ENCODE data around the gene DTX2.
A peak's percentile ranks its signal among the peaks of the same experiment; 100 is the strongest.
"Not testable (repeated sequence)": the region's sequence is repeated elsewhere in the genome, so short reads cannot be mapped to it uniquely, and the experiment has no call there.

DTX2 gene

DNA sequence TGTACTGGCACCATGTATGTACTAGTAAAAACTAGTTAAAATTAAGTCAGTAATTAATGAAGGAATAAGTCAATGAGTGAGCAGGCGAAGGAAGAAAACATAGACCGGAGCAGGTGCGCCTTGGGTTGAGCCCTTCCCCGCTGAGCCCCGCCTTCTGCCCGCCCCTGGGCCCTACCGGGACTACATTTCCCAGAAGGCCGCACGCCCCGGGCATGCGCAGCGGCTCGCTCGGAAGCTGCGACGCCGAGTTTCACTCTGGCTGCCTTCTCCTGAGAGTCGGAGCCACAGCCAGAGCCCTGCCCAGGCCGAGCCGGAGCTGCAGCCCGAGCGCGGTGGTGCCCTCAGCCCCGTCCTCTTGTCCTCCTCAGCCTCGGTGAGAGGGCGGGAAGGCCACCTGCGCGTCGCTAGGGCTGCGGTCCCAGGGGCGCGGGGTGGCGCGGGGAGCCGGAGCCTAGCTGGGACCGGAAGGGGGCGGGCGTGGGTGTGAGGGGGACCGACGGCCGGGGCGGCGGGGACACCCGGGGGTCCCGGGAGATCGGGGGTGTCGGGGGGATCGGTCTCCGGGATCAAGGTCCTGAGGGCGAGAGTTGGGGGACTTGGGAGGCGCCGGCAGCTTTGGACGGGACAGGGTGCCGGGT, at the start of gene DTX2:
TSS of gene DTX2 (plus strand) at position 246 of the 638 bp plus-strand sequence. CDS start 18,801 bp downstream, outside the sequence.
- H4K20me1 ChIP-seq, H3K9me3 ChIP-seq, H3K9ac ChIP-seq, H3K36me3 ChIP-seq, H3K27me3 ChIP-seq, H3K4me2 ChIP-seq, H3K4me1 ChIP-seq, H3K27ac ChIP-seq: not testable (repeated sequence)
- H3K4me3 ChIP-seq, result peak within 1 kb of the TSS; percentile 62

DNA sequence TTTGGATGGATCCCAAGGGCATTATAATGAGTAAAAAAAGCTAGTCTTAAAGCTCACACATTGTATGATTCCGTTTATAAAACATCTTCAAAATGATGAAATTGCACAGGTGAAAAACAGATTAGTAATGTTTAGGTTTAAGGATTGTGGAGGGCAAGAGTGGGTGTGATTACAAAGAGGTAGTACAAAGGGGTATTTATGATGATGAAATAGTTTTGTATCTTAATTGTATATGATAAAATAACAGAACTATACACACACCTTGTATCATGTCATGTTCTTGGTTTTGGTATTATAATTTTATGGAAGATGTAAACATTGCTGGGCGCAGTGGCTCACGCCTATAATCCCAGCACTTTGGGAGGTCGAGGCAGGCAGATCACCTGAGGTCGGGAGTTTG, 49.3 kb upstream of the DTX2 start:
- H3K27me3 ChIP-seq, result no peaks in the 10 kb centered on the region
- H3K27ac ChIP-seq, result no peak overlapping the region
- H3K4me3 ChIP-seq, result no peak overlapping the region
- TF ChIP-seq Cebpa-rat (IDR thresholded peaks at IDR 0.05), result no peak
- H3K9ac ChIP-seq, result no peak overlapping the region
- H3K4me2 ChIP-seq, result no peak overlapping the region
- H3K36me3 ChIP-seq, result no peaks in the 10 kb centered on the region
- H3K9me3 ChIP-seq, result no peaks in the 10 kb centered on the region
- 0 out of 2 replicates have a peak, but pooled peaks cover 5% of the 10 kb centered on the region for H3K4me1 ChIP-seq
- H4K20me1 ChIP-seq, result no peaks in the 10 kb centered on the region

DNA sequence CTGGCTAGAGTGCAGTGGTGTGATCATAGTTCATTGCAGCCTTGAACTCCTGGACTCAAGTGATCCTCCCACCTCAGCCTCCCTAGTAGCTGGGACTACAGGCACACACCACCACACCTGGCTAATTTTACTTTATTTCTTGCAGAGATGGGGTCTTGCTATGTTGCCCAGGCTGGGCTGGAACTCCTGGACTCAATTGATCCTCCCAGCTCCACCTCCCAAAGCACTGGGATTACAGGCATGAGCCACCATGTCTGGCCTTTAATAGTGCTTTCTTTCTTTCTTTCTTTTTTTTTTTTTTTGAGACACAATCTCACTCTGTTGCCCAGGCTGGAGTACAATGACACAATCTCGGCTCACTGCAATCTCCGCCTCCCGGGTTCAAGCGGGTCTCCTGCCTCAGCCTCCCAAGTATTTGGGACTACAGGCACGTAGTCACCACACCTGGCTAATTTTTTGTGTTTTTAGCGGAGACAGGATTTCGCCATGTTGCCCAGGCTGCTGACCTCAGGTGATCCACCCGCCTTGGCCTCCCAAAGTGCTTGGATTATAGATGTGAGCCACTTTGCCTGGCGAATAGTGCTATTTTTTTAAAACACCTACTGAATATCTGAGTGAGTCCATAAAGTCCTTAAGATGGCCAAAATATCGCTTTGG, 43.7 kb upstream of the DTX2 start:
- H3K9me3 ChIP-seq, H3K4me2 ChIP-seq, H4K20me1 ChIP-seq, H3K4me1 ChIP-seq, H3K27me3 ChIP-seq, H3K4me3 ChIP-seq, H3K36me3 ChIP-seq, H3K9ac ChIP-seq, H3K27ac ChIP-seq: not testable (repeated sequence)

DNA sequence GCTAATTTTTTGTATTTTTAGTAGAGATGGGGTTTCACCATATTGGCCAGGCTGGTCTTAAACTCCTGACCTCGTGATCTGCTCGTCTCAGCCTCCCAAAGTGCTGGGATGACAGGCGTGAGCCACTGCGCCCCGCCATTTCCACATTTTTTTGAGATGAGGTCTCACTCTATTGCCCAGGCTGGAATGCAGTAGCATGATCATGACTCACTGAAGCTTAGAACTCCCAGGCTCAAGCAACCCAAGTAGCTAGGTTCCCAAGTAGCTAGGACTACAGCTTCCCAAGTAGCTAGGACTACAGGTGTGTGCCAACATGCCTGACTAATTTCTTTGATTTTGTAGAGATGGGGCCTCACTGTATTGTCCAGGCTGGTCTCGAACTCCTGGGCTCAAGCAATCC, 40.4 kb upstream of the DTX2 start:
- not testable (repeated sequence) for H3K27ac ChIP-seq, H3K9me3 ChIP-seq, H3K36me3 ChIP-seq, H3K4me2 ChIP-seq, H3K4me3 ChIP-seq, H3K27me3 ChIP-seq, H3K9ac ChIP-seq, H4K20me1 ChIP-seq
- peaks cover 11% of the 10 kb centered on the region for H3K4me1 ChIP-seq

DNA sequence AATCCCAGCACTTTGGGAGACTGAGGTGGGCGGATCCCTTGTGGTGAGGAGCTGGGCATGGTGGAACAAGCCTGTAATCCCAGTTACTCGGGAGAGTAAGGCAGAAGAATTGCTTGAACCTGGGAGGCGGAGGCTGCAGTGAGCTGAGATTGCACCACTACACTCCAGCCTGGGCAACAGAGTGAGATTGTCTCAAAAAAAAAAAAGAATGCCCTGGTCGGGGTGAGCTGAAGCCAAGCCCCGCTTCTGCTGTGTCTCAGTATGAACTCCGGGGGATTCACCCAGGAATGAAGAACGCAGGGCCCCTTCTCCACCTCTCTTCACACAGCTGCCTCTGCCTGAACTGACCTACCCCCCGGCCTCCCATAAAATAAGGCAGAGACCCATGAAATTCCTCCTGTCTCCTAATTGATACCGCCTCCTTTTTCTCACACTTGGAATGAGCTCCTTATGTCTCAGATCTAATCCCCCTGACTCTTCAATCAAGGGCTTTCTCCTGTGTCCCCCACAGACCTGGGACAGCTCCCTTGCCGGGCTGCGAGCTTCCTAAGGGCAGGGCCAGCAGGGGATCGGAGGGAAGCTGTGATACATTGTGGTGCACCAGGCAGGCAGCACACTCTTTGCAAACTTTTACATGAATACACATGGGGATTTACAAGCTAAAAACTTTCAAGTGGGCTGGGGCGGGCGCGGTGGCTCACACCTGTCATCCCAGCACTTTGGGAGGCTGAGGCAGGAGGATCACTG, 37.7 kb upstream of the DTX2 start:
- H3K27ac ChIP-seq, result no peak overlapping the region
- H3K36me3 ChIP-seq, result no peaks in the 10 kb centered on the region
- no peak overlapping the region for H3K9ac ChIP-seq
- H3K9me3 ChIP-seq, result no peaks in the 10 kb centered on the region
- no peak for TF ChIP-seq Cebpa-rat (IDR thresholded peaks at IDR 0.05)
- no peaks in the 10 kb centered on the region for H3K27me3 ChIP-seq
- peaks cover 11% of the 10 kb centered on the region for H3K4me1 ChIP-seq
- H3K4me2 ChIP-seq, result no peak overlapping the region
- no peak overlapping the region for H3K4me3 ChIP-seq
- no peaks in the 10 kb centered on the region for H4K20me1 ChIP-seq

DNA sequence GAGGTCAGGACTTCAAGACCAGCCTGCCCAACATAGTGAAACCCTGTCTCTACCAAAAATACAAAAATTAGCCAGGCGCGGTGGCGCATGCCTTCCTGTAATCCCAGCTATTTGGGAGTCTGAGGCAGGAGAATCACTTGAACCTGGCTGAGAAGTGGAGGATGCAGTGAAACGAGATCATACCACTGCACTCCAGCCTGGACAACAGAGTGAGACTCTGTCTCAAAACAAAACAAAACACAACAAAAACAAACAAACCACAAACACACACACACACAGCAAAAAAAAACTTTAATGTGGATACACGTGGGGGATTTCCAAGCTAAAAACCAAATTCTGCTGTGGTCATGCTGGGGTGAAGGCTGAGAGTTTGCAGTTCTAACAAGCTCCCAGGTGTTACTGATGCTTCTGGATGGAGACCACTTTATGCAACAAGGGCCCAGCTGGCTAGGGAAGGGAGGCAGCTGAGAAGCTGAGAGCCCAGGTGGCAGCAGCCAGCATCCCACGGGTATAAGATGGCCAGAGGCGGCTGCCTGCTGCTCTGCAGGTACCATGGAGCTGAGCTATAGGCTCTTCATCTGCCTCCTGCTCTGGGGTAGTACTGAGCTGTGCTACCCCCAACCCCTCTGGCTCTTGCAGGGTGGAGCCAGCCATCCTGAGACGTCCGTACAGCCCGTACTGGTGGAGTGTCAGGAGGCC, 36.9 kb upstream of the DTX2 start, which contains the start of gene ZP3:
TSS of gene ZP3 (plus strand) at position 538 of the 699 bp plus-strand sequence. CDS start at position 553, 15 bp downstream.
- Histone ChIP-seq H4K20me1 (no peaks in the 10 kb centered on the region), H3K4me3 (no peak within 1 kb of the TSS), H3K27ac (no peak within 1 kb of the TSS), H3K4me2 (peak within 1 kb of the TSS; percentile 9; the same call in 1 of the 2 replicates), H3K4me1 (peaks cover 11% of the 10 kb centered on the region), H3K27me3 (no peaks in the 10 kb centered on the region), H3K9ac (no peak within 1 kb of the TSS), H3K36me3 (no peaks in the 10 kb centered on the region), H3K9me3 (no peaks in the 10 kb centered on the region)
- TF ChIP-seq Cebpa-rat (IDR thresholded peaks at IDR 0.05), result no peak

DNA sequence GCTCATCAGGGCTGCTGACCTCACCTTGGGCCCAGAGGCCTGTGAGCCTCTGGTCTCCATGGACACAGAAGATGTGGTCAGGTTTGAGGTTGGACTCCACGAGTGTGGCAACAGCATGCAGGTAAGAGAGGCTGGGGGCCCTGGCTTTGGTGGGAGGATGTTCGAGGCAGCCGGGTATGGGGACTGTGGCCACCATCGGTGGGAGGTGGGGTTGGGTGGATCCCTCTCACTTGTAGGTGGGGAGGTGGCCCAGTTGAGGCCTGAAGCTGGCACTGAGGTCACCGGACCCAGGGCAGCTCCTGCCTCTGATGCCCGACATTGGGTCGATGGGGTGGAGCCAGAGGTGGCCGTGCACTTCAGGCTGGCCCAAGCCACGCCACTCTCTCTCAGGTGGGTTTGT, 36.4 kb upstream of the DTX2 start:
- Histone ChIP-seq H3K36me3 (no peaks in the 10 kb centered on the region), H3K9me3 (no peaks in the 10 kb centered on the region), H4K20me1 (no peaks in the 10 kb centered on the region), H3K4me1 (peaks cover 11% of the 10 kb centered on the region), H3K4me3 (no peak overlapping the region), H3K27me3 (no peaks in the 10 kb centered on the region), H3K27ac (no peak overlapping the region), H3K9ac (no peak overlapping the region), H3K4me2 (peak overlapping the region; percentile 9; the same call in 1 of the 2 replicates)
- no peak for TF ChIP-seq Cebpa-rat (IDR thresholded peaks at IDR 0.05)

DNA sequence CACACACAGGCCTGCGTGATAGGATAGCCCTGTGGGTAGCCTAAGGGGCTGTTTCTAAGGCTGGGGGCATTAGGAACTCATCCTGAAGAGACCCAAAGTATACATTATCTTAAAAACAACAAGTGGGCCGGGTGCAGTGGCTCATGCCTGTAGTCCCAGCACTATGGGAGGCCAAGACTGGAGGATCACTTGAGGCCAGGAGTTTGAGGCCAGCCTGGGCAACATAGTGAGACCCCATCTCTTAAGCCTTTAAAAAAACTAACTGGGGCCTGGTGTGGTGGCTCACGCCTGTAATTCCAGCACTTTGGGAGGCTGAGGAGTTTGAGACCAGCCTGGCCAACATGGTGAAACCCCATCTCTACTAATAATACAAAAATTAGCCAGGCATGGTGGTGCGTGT, 36.0 kb upstream of the DTX2 start:
- not testable (repeated sequence) for H3K4me2 ChIP-seq, H3K36me3 ChIP-seq, H3K9ac ChIP-seq, H3K4me3 ChIP-seq, H4K20me1 ChIP-seq, H3K27ac ChIP-seq, H3K27me3 ChIP-seq, H3K9me3 ChIP-seq
- H3K4me1 ChIP-seq, result peaks cover 11% of the 10 kb centered on the region

DNA sequence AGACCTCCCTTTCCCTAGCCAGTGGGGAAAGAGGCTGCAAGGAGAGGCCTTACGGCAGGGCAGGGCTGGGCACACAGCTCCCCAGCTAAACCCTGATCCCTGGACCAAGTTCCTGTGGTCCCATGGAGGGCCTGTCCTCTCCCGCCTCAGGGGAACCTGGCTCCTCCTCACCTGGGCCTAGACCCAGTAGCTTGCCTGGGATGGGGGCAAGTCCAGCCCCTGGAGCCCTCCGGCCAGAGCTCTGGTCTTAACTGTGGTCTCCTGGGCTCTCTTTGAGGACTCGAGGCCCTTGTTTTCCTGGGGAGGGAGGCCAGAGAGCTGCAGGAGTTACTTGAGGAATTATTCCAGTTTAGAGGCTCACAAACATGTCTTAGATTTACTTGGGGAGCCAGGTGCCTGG, 35.3 kb upstream of the DTX2 start:
- no peaks in the 10 kb centered on the region for H4K20me1 ChIP-seq
- H3K36me3 ChIP-seq, result no peaks in the 10 kb centered on the region
- H3K4me2 ChIP-seq, result no peak overlapping the region
- peaks cover 11% of the 10 kb centered on the region for H3K4me1 ChIP-seq
- H3K9me3 ChIP-seq, result no peaks in the 10 kb centered on the region
- H3K4me3 ChIP-seq, result no peak overlapping the region
- no peak for TF ChIP-seq Cebpa-rat (IDR thresholded peaks at IDR 0.05)
- H3K27ac ChIP-seq, result no peak overlapping the region
- no peak overlapping the region for H3K9ac ChIP-seq
- H3K27me3 ChIP-seq, result no peaks in the 10 kb centered on the region

DNA sequence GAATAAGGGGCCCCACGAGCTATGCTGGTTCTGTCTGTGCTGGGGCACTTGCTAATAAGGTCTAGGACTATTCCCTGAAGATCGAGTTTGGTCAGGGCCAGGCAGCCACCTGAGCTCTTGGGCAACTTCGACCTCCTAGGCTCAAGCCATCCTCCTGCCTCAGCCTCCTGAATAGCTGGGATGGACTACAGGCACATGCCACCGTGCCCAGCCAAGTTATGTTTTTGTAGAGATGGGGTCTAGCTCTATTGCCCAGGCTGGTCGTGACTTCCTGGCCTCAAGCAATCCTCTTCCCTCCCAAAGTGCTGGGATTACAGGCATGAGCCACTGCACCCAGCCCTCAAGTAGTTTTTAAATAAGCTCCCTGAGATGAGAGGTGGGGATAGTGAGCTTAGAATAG, 33.9 kb upstream of the DTX2 start:
- Histone ChIP-seq H3K9ac (no peak overlapping the region), H3K4me2 (no peak overlapping the region), H3K27me3 (no peaks in the 10 kb centered on the region), H3K9me3 (no peaks in the 10 kb centered on the region), H3K4me1 (peaks cover 11% of the 10 kb centered on the region), H3K4me3 (no peak overlapping the region), H3K27ac (no peak overlapping the region), H3K36me3 (no peaks in the 10 kb centered on the region), H4K20me1 (no peaks in the 10 kb centered on the region)
- no peak for TF ChIP-seq Cebpa-rat (IDR thresholded peaks at IDR 0.05)

Data from BLaER1 (cell line).